ENCODE data around the gene POLR2E.

The POLR2E gene

GRCh38 chr19:1109697-1110671 is 14.8 kb upstream of the POLR2E start:
- peaks cover 50% of the 10 kb centered on the region for H3K36me3 ChIP-seq (ENCODE audit: control insufficient read depth, insufficient read depth, low read length)
- no peak overlapping the region for H3K27ac ChIP-seq (ENCODE audit: low read depth, low read length, severe bottlenecking)
- 96 to 97% methylated on average over 39 to 54 of the region's 54 CpGs for WGBS, 2 experiments (ENCODE audit: insufficient coverage in 2 of 2)
- H3K4me3 ChIP-seq (ENCODE audit: extremely low read depth, insufficient read depth, low read length, poor library complexity, severe bottlenecking) = no peak overlapping the region
- H3K9me3 ChIP-seq (ENCODE audit: control insufficient read depth, low read length) = no peaks in the 10 kb centered on the region
- peaks cover 18% of the 10 kb centered on the region for H3K4me1 ChIP-seq (ENCODE audit: control insufficient read depth, insufficient read depth, low read length, poor library complexity, severe bottlenecking)

GRCh38 chr19:1109032-1109551 is 13.9 kb upstream of the POLR2E start:
- H3K36me3 ChIP-seq (ENCODE audit: control insufficient read depth, insufficient read depth, low read length) = peaks cover 46% of the 10 kb centered on the region
- peaks cover 18% of the 10 kb centered on the region for H3K4me1 ChIP-seq (ENCODE audit: control insufficient read depth, insufficient read depth, low read length, poor library complexity, severe bottlenecking)
- no peak overlapping the region for H3K27ac ChIP-seq (ENCODE audit: low read depth, low read length, severe bottlenecking)
- H3K9me3 ChIP-seq (ENCODE audit: control insufficient read depth, low read length) = no peaks in the 10 kb centered on the region
- no peak overlapping the region for H3K4me3 ChIP-seq (ENCODE audit: extremely low read depth, insufficient read depth, low read length, poor library complexity, severe bottlenecking)
- 95 to 97% methylated on average over 25 to 45 of the region's 48 CpGs for WGBS, 2 experiments (ENCODE audit: insufficient coverage in 2 of 2)

- Histone ChIP-seq H3K36me3 (ENCODE audit: control insufficient read depth, insufficient read depth, low read length) (peaks cover 43% of the 10 kb centered on the region), H3K9me3 (ENCODE audit: control insufficient read depth, low read length) (no peaks in the 10 kb centered on the region), H3K4me1 (ENCODE audit: control insufficient read depth, insufficient read depth, low read length, poor library complexity, severe bottlenecking) (peaks cover 12% of the 10 kb centered on the region), H3K27ac (ENCODE audit: low read depth, low read length, severe bottlenecking) (no peak overlapping the region), H3K4me3 (ENCODE audit: extremely low read depth, insufficient read depth, low read length, poor library complexity, severe bottlenecking) (no peak overlapping the region)
- WGBS, 2 experiments (ENCODE audit: insufficient coverage in 2 of 2) = 95 to 98% methylated on average over 63 to 84 of the region's 89 CpGs
Measured at GRCh38 chr19:1108291-1109031, 13.3 kb upstream of the POLR2E start.

- H3K36me3 ChIP-seq (ENCODE audit: control insufficient read depth, insufficient read depth, low read length) = peaks cover 40% of the 10 kb centered on the region
- peaks cover 15% of the 10 kb centered on the region for H3K4me1 ChIP-seq (ENCODE audit: control insufficient read depth, insufficient read depth, low read length, poor library complexity, severe bottlenecking)
- H3K27ac ChIP-seq (ENCODE audit: low read depth, low read length, severe bottlenecking) = peak overlapping the region; percentile 16
- 94 to 95% methylated on average over 16 to 23 of the region's 25 CpGs for WGBS, 2 experiments (ENCODE audit: insufficient coverage in 2 of 2)
- H3K9me3 ChIP-seq (ENCODE audit: control insufficient read depth, low read length) = no peaks in the 10 kb centered on the region
- H3K4me3 ChIP-seq (ENCODE audit: extremely low read depth, insufficient read depth, low read length, poor library complexity, severe bottlenecking) = no peak overlapping the region
Measured at GRCh38 chr19:1107661-1108261, 12.6 kb upstream of the POLR2E start.

GRCh38 chr19:1106841-1107660 is 11.9 kb upstream of the POLR2E start:
- Histone ChIP-seq H3K9me3 (ENCODE audit: control insufficient read depth, low read length) (no peaks in the 10 kb centered on the region), H3K27ac (ENCODE audit: low read depth, low read length, severe bottlenecking) (peak overlapping the region; percentile 16), H3K4me3 (ENCODE audit: extremely low read depth, insufficient read depth, low read length, poor library complexity, severe bottlenecking) (no peak overlapping the region), H3K36me3 (ENCODE audit: control insufficient read depth, insufficient read depth, low read length) (peaks cover 33% of the 10 kb centered on the region), H3K4me1 (ENCODE audit: control insufficient read depth, insufficient read depth, low read length, poor library complexity, severe bottlenecking) (peaks cover 19% of the 10 kb centered on the region)
- 84 to 86% methylated on average over 12 to 14 of the region's 17 CpGs for WGBS, 2 experiments (ENCODE audit: insufficient coverage in 2 of 2)

GRCh38 chr19:1105873-1106840 is 11.0 kb upstream of the POLR2E start:
- no peak overlapping the region for H3K4me3 ChIP-seq (ENCODE audit: extremely low read depth, insufficient read depth, low read length, poor library complexity, severe bottlenecking)
- WGBS, 2 experiments (ENCODE audit: insufficient coverage in 2 of 2) = 95 to 98% methylated on average over 20 to 27 of the region's 32 CpGs
- peaks cover 23% of the 10 kb centered on the region for H3K4me1 ChIP-seq (ENCODE audit: control insufficient read depth, insufficient read depth, low read length, poor library complexity, severe bottlenecking)
- peaks cover 29% of the 10 kb centered on the region for H3K36me3 ChIP-seq (ENCODE audit: control insufficient read depth, insufficient read depth, low read length)
- no peak overlapping the region for H3K27ac ChIP-seq (ENCODE audit: low read depth, low read length, severe bottlenecking)
- H3K9me3 ChIP-seq (ENCODE audit: control insufficient read depth, low read length) = no peaks in the 10 kb centered on the region

- Histone ChIP-seq H3K4me1 (ENCODE audit: control insufficient read depth, insufficient read depth, low read length, poor library complexity, severe bottlenecking) (peaks cover 25% of the 10 kb centered on the region), H3K27ac (ENCODE audit: low read depth, low read length, severe bottlenecking) (peak overlapping the region; percentile 95), H3K36me3 (ENCODE audit: control insufficient read depth, insufficient read depth, low read length) (peaks cover 24% of the 10 kb centered on the region), H3K9me3 (ENCODE audit: control insufficient read depth, low read length) (peaks cover 3% of the 10 kb centered on the region), H3K4me3 (ENCODE audit: extremely low read depth, insufficient read depth, low read length, poor library complexity, severe bottlenecking) (peak overlapping the region; percentile 74)
- WGBS, 2 experiments (ENCODE audit: insufficient coverage in 2 of 2) = 41 to 45% methylated on average over 63 to 68 of the region's 69 CpGs
Measured at GRCh38 chr19:1105008-1105872, 10.1 kb upstream of the POLR2E start.

GRCh38 chr19:1104311-1105007 is 9.3 kb upstream of the POLR2E start:
- peaks cover 21% of the 10 kb centered on the region for H3K36me3 ChIP-seq (ENCODE audit: control insufficient read depth, insufficient read depth, low read length)
- H3K4me3 ChIP-seq (ENCODE audit: extremely low read depth, insufficient read depth, low read length, poor library complexity, severe bottlenecking) = peak overlapping the region; percentile 74
- WGBS, 2 experiments (ENCODE audit: insufficient coverage in 2 of 2) = 0% methylated on average over 53 to 78 of the region's 93 CpGs
- H3K27ac ChIP-seq (ENCODE audit: low read depth, low read length, severe bottlenecking) = peak overlapping the region; percentile 95
- H3K4me1 ChIP-seq (ENCODE audit: control insufficient read depth, insufficient read depth, low read length, poor library complexity, severe bottlenecking) = peaks cover 25% of the 10 kb centered on the region
- H3K9me3 ChIP-seq (ENCODE audit: control insufficient read depth, low read length) = peaks cover 4% of the 10 kb centered on the region

Measured in mesodermal cell (in vitro differentiated cells).